ENCODE results near the gene S100A7A. TPM values are rescaled to one million over a fixed set of nuclear protein-coding genes. Genes with fewer than 3 reads are reported as not detected.

Gene S100A7A
- total and polyA plus RNA-seq, 2 donors from 2014 or later, result not detected

GRCh38 chr1:153389401-153389800 lies 26.9 kb upstream of the S100A7A start:
- Histone ChIP-seq H3K36me3 (ENCODE audit: control insufficient read depth in 2 of 3, insufficient read depth in 3 of 3, low read length in 3 of 3) (no peaks in the 10 kb centered on the region), H3K9me3 (ENCODE audit: control insufficient read depth in 2 of 3, insufficient read depth in 1 of 3, low read length in 3 of 3) (no peaks in the 10 kb centered on the region), H3K4me1 (ENCODE audit: control insufficient read depth in 2 of 3, insufficient read depth in 2 of 3, low read depth in 1 of 3, low read length in 3 of 3) (no peaks in the 10 kb centered on the region), H3K9ac (ENCODE audit: low read length in 3 of 3) (no peak overlapping the region), H3K27me3 (ENCODE audit: control insufficient read depth, insufficient read depth, low read length) (no peaks in the 10 kb centered on the region), H3K27ac (ENCODE audit: low read depth in 2 of 2, low read length in 2 of 2) (no peak overlapping the region), H3K4me3 (ENCODE audit: low read length in 3 of 3) (no peak overlapping the region)
- TF ChIP-seq CTCF (IDR thresholded peaks at IDR 0.05; ENCODE audit: borderline replicate concordance, extremely low read depth, insufficient read depth), result no peak
- intact Hi-C loops (cut with DNase I), result no loop called here
- FAIRE-seq (no peak), DNase-seq (no peak)

- FAIRE-seq (no peak), DNase-seq (no peak)
- no peaks in the 10 kb centered on the region for H3K36me3 ChIP-seq (ENCODE audit: control insufficient read depth in 2 of 3, insufficient read depth in 3 of 3, low read length in 3 of 3)
- no peak overlapping the region for H3K27ac ChIP-seq (ENCODE audit: low read depth in 2 of 2, low read length in 2 of 2)
- TF ChIP-seq CTCF (IDR thresholded peaks at IDR 0.05; ENCODE audit: borderline replicate concordance, extremely low read depth, insufficient read depth), result no peak
- H3K9me3 ChIP-seq (ENCODE audit: control insufficient read depth in 2 of 3, insufficient read depth in 1 of 3, low read length in 3 of 3), result no peaks in the 10 kb centered on the region
- no peak overlapping the region for H3K9ac ChIP-seq (ENCODE audit: low read length in 3 of 3)
- no peaks in the 10 kb centered on the region for H3K4me1 ChIP-seq (ENCODE audit: control insufficient read depth in 2 of 3, insufficient read depth in 2 of 3, low read depth in 1 of 3, low read length in 3 of 3)
- no peak overlapping the region for H3K4me3 ChIP-seq (ENCODE audit: low read length in 3 of 3)
- intact Hi-C loops (cut with DNase I), result no loop called here
- H3K27me3 ChIP-seq (ENCODE audit: control insufficient read depth, insufficient read depth, low read length), result no peaks in the 10 kb centered on the region
These were observed 26.1 kb upstream of the S100A7A start for GRCh38 chr1:153389973-153390879.

- no peak for FAIRE-seq
- no peak within 1 kb of the TSS for H3K9ac ChIP-seq (ENCODE audit: low read length in 3 of 3)
- no peak within 1 kb of the TSS for H3K4me3 ChIP-seq (ENCODE audit: low read length in 3 of 3)
- no peaks in the 10 kb centered on the region for H3K4me1 ChIP-seq (ENCODE audit: control insufficient read depth in 2 of 3, insufficient read depth in 2 of 3, low read depth in 1 of 3, low read length in 3 of 3)
- no peaks in the 10 kb centered on the region for H3K36me3 ChIP-seq (ENCODE audit: control insufficient read depth in 2 of 3, insufficient read depth in 3 of 3, low read length in 3 of 3)
- intact Hi-C loops (cut with DNase I), result no loop called here
- TF ChIP-seq CTCF (IDR thresholded peaks at IDR 0.05; ENCODE audit: borderline replicate concordance, extremely low read depth, insufficient read depth), result no peak
- no peak for DNase-seq
- no peaks in the 10 kb centered on the region for H3K27me3 ChIP-seq (ENCODE audit: control insufficient read depth, insufficient read depth, low read length)
- no peak within 1 kb of the TSS for H3K27ac ChIP-seq (ENCODE audit: low read depth in 2 of 2, low read length in 2 of 2)
- H3K9me3 ChIP-seq (ENCODE audit: control insufficient read depth in 2 of 3, insufficient read depth in 1 of 3, low read length in 3 of 3), result no peaks in the 10 kb centered on the region
These were observed 25.2 kb upstream of the S100A7A start, which contains the start of gene S100A8 for GRCh38 chr1:153390938-153391710. TSS of gene S100A8 (minus strand) at chr1:153391073. CDS start at chr1:153390535, 538 bp downstream.
